Spinal cord (tissue), 10 donors: ENCODE results near the gene BLNK. TPM values are rescaled to one million over a fixed set of nuclear protein-coding genes. Genes with fewer than 3 reads are reported as not detected.

Source experiments
- DNase-seq, 6 donors: peaks; one replicate each; pipeline versions ENCODE4 v3.0.0 to v3.0.0-alpha.2; 2013 to 2015; ENCODE audit warnings: low spot score in 6 of 6, low read depth in 4 of 6
- H3K27ac ChIP-seq: one replicate; pipeline ENCODE4 v1.5.1; 2013; ENCODE audit warnings: low read depth, low read length, control low read depth
- H3K27me3 ChIP-seq: one replicate; pipeline ENCODE4 v1.6.1; 2013; ENCODE audit warnings: low read length; ENCODE audit not compliant: control insufficient read depth, insufficient read depth
- H3K36me3 ChIP-seq: one replicate; pipeline ENCODE4 v1.6.1; 2013; ENCODE audit warnings: low read length; ENCODE audit not compliant: control insufficient read depth, insufficient read depth
- H3K4me1 ChIP-seq: one replicate; pipeline ENCODE4 v1.6.1; 2013; ENCODE audit warnings: low read length; ENCODE audit not compliant: control insufficient read depth, insufficient read depth
- H3K4me3 ChIP-seq: one replicate; pipeline ENCODE4 v1.5.1; 2013; ENCODE audit warnings: low read depth, low read length, control low read depth
- H3K9me3 ChIP-seq: one replicate; pipeline ENCODE4 v1.6.1; 2013; ENCODE audit warnings: low read length; ENCODE audit not compliant: control insufficient read depth, insufficient read depth
- WGBS: methylation state at CpG from one replicate; pipeline ENCODE4 v1.1.5; 2013; ENCODE audit warnings: missing lambda C conversion rate; ENCODE audit not compliant: insufficient coverage; 5-methylcytosine and 5-hydroxymethylcytosine counted together
- polyA plus RNA-seq, 2 donors: library from polyadenylated mRNA; unstranded; fragments of 120-200 nt; gene quantifications; one replicate each; pipeline ENCODE4 v1.2.1, GENCODE V29; 2013; ENCODE audit not compliant: insufficient read length in 2 of 2
- total RNA-seq, 2 donors: library from RNA; depleted of rRNA in 1 of 2; stranded (reverse); fragments of 120-200 nt in 1 of 2; fragments of >200 nt in 1 of 2; gene quantifications; one replicate each; pipeline versions ENCODE4 v1.2.3 to v1.2.4, GENCODE V29; 2013 to 2014
- donor health status: healthy.

Gene BLNK
- total and polyA plus RNA-seq, 4 donors: 4.8 to 7.7 (median 5.6) TPM

DNA sequence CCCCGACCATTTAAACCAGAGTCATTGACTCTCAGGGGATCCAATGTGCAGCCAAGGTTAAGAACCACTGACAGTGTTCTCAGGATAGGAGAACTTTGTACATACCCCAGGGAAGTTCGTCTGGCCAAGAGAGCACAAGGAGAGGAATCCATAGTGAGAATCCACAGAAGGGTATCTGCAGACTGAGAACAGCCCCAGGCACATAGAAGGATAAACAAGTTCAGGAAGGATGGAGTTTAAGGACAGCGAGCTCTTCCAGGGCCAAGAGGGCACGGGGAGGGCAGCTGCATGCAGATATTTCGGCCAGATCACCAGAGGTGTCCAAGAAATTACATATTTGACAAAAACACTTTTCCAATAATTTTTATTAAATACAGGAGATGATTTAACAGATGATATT, 16.4 kb downstream of the BLNK start:
- no peaks in the 10 kb centered on the region for H3K9me3 ChIP-seq
- H3K27ac ChIP-seq: no peak overlapping the region
- WGBS: 83% methylated on average over 3 of the region's 5 CpGs
- H3K36me3 ChIP-seq: no peaks in the 10 kb centered on the region
- DNase-seq: no peak
- H3K4me3 ChIP-seq: no peak overlapping the region
- no peaks in the 10 kb centered on the region for H3K4me1 ChIP-seq
- no peaks in the 10 kb centered on the region for H3K27me3 ChIP-seq

DNA sequence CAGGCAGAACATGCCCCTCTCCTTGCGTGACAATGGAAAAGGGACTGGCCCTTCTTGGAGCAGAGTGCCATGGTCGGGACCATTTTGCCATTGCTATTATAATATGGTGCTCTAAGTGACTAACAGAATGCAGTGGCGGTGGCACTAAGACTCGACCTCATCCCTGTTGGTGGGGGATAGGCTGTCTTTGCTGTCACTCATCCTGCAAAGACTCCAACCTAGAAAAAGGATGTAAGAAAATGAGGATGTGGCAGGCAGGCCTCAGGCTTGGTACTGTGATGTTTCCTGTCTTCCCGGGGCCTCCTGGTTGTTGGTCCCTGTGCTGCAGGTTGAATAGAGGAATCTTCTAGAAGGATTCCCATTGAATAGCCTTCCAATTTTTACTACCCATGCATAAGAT, 18.6 kb downstream of the BLNK start:
- DNase-seq: no peak
- H3K4me3 ChIP-seq: no peak overlapping the region
- no peak overlapping the region for H3K27ac ChIP-seq
- WGBS: 92% methylated on average over 2 of the region's 5 CpGs
- no peaks in the 10 kb centered on the region for H3K27me3 ChIP-seq
- H3K9me3 ChIP-seq: no peaks in the 10 kb centered on the region
- H3K36me3 ChIP-seq: no peaks in the 10 kb centered on the region
- no peaks in the 10 kb centered on the region for H3K4me1 ChIP-seq

DNA sequence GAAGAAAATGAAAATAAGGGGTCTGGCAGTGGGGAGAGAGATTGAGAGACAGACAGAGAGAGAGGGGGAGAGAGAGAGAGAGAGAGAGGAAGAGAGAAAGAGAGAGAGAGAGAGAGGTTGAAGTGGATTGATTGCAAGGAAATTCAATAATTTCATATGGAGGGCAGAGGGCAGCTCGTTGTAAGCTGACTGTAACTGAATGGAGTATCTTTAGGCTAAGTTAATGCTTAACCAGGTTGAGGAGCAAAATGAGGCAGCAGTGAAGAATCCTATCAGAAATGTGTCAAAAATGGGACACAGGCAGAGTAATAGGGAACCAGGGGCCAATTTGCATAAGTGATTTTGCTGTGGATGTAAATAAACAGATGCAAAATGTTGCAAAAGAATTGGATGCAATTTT, 21.0 kb downstream of the BLNK start:
- 55% methylated on average over 1 of the region's 1 CpG for WGBS
- Histone ChIP-seq H3K9me3 (no peaks in the 10 kb centered on the region), H3K4me3 (no peak overlapping the region), H3K4me1 (no peaks in the 10 kb centered on the region), H3K27ac (no peak overlapping the region), H3K27me3 (no peaks in the 10 kb centered on the region), H3K36me3 (no peaks in the 10 kb centered on the region)
- peak in 1 of 6 donors; percentile 66 for DNase-seq

DNA sequence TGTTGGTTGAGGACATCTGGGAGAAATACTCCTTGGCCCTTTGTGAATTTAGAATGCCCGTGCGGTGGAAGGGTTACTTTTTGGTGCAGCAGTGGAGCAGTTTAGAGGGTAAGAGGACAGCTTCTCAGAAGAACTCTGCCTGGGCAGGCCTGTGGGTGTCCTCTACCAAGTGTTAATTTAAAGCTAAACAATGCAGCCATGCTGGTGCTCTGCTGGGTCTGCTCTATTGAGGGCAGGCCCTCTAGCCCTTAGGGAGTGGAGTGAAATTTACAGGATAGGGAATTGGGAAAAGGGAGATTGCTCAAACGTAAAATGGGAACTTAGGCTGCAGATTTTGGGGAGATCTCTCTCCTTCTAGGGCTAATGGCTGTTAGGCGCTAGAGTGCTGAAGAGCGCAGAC, 22.1 kb downstream of the BLNK start:
- no peak overlapping the region for H3K4me3 ChIP-seq
- no peaks in the 10 kb centered on the region for H3K9me3 ChIP-seq
- no peaks in the 10 kb centered on the region for H3K4me1 ChIP-seq
- 84% methylated on average over 5 of the region's 5 CpGs for WGBS
- H3K36me3 ChIP-seq: no peaks in the 10 kb centered on the region
- no peak for DNase-seq
- no peaks in the 10 kb centered on the region for H3K27me3 ChIP-seq
- H3K27ac ChIP-seq: no peak overlapping the region

DNA sequence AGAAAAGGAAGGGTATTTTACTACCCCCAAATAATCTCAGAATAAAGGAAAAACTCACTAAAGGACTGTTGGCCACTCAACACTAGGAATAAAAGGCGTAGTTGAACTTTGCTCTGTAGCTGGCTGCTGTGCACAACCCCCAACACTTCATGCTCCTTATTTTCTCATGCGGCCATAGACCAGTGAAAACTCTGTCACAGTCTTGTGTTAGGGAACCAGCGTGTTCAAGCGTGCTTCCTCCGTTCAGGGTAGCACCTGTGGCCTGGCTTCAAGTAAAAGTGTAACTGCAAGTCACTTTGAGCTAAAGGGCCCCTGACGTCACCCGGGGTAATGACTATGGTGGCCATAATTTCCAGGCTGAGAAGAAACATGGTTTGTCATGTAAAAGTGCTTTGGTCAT, 27.0 kb downstream of the BLNK start:
- no peak overlapping the region for H3K27ac ChIP-seq
- no peaks in the 10 kb centered on the region for H3K36me3 ChIP-seq
- no peaks in the 10 kb centered on the region for H3K9me3 ChIP-seq
- 85% methylated on average over 7 of the region's 7 CpGs for WGBS
- no peaks in the 10 kb centered on the region for H3K4me1 ChIP-seq
- no peak overlapping the region for H3K4me3 ChIP-seq
- DNase-seq: no peak
- no peaks in the 10 kb centered on the region for H3K27me3 ChIP-seq

DNA sequence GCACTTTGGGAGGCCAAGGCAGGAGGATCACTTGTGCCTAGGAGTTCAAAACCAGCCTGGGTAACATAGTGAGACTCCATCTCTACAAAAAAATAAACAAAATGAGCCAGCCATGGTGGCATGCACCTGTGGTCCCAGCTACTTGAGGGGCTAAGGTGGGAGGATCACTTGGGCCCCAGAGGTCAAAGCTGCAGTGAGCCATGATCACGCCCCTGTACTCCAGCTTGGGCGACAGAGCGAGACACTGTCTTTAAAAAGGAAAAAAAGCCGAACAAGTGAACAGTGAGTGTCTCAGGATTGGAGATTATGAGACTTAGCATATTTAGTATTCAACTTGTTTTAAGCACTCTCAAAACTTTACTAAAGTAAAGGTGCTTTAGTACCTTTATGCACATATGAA, 28.1 kb downstream of the BLNK start:
- Histone ChIP-seq H3K4me3 (no peak overlapping the region), H3K27me3 (no peaks in the 10 kb centered on the region), H3K27ac (no peak overlapping the region), H3K4me1 (no peaks in the 10 kb centered on the region), H3K9me3 (no peaks in the 10 kb centered on the region), H3K36me3 (no peaks in the 10 kb centered on the region)
- no CpG with 5 or more reads among the region's 4 CpGs for WGBS
- DNase-seq: no peak

DNA sequence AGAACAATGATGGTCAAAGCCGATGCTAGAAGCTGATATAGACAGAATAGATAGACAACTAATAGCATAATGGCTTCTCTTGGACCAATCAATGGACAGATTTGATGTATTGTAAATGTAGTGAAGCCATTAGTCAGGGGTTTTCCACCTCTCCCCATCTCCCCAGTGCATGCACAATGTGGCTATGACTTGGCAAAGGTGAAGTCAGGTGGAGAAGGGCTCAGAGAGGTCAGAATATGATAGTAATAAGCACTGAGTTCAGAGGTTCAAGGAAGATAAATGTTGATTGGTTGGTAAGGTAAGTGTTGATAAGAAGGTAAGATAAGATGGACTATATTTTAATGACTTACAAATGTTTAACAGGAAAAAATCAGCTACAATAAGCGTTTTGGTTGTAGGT, 28.5 kb downstream of the BLNK start:
- no peaks in the 10 kb centered on the region for H3K36me3 ChIP-seq
- no peak for DNase-seq
- WGBS: no CpG with 5 or more reads among the region's 2 CpGs
- no peaks in the 10 kb centered on the region for H3K4me1 ChIP-seq
- no peaks in the 10 kb centered on the region for H3K27me3 ChIP-seq
- no peak overlapping the region for H3K27ac ChIP-seq
- no peak overlapping the region for H3K4me3 ChIP-seq
- H3K9me3 ChIP-seq: no peaks in the 10 kb centered on the region

DNA sequence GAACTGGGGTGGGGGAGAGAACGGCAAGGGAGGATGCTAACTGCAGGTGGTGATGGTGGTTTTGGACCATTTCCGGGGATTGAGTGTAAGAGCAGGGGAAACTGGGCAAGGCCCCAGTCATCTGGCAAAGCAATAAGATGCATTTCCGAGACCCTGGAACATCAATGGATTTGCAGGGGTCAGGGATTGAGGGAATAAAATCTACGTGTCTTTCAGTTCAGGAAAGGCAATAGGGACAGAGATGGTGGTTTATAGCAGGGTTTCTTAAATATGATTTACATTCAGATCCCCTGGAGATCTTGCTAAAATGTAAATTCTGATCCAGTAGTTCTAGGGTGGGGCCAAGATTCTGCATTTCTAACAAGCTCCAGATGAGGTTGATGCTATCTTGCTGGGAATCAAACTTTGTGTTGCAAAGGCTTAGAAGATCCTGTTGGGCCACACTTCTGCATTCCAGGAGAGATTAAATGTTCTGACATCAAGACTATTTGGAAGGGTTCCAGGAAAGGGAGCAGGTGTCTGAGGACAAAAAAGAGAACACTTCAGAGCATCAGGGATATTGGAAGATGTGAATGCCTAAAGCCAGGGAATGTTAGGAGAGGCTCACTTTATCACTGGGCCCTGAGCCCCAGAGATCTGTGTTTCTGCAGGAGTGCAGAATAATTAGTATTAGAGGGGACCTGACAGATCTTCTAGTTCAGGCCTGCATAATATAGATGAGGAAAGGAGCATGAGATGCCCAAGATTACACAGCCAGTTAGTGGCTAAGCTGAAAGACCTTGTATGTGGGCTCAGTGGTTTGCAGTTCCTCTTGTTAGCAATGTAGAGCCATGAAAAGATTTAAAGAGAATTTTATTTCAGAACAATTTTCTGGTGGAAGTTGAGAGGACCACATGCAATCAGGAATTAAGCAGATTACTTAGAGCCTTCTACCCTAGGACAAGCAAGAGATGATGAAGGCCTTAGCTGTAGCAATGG, 32.4 kb downstream of the BLNK start:
- Histone ChIP-seq H3K27me3 (no peaks in the 10 kb centered on the region), H3K4me1 (no peaks in the 10 kb centered on the region), H3K27ac (no peak overlapping the region), H3K9me3 (no peaks in the 10 kb centered on the region), H3K4me3 (no peak overlapping the region), H3K36me3 (no peaks in the 10 kb centered on the region)
- DNase-seq: peak in 1 of 6 donors; percentile 26
- WGBS: 60% methylated on average over 4 of the region's 4 CpGs

DNA sequence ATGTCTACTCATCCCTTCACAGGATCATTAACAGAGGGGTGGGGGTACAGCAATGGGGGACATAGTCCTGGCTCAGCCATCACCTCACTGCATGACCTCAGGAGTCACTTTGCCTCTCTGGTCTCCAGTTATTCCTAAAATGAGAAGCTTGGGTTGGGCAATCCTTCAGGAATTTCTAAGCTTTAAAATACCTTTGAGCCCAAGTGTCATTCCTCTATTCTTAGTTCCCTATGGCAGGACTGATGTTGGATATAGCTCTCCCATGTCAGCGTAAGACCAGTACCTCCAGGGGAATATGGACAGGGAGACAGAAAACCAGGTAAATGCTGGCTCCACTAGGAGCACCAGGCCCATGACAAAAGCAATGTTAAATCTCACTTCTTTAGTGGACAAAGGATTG, 34.5 kb downstream of the BLNK start:
- Histone ChIP-seq H3K27me3 (no peaks in the 10 kb centered on the region), H3K27ac (no peak overlapping the region), H3K36me3 (no peaks in the 10 kb centered on the region), H3K9me3 (no peaks in the 10 kb centered on the region), H3K4me3 (no peak overlapping the region), H3K4me1 (no peaks in the 10 kb centered on the region)
- DNase-seq: no peak
- WGBS: 100% methylated on average over 1 of the region's 1 CpG

DNA sequence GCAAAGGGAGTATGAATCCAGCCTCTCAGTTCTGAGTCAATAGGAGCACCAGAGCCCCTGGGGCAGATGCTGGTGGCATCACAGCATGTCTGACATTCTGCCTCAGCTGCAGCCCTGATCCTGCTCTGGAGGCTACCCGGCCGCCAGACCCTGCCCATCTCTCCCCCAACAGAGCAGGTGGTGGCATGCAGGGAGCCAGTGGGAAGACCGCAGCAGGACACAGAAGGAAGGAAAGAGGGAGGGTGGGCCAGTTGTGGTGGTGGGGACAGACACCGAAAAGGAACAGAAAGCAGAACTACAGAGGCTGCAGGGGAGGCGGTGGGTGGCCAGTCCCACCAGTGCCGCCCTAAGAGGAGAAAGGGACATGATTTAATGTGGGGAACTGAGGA, 35.3 kb downstream of the BLNK start:
- Histone ChIP-seq H3K27ac (no peak overlapping the region), H3K27me3 (no peaks in the 10 kb centered on the region)
- 81% methylated on average over 3 of the region's 6 CpGs for WGBS

More for the DNA sequence above, 35.3 kb downstream of the BLNK start:
- no peaks in the 10 kb centered on the region for H3K4me1 ChIP-seq
- no peaks in the 10 kb centered on the region for H3K9me3 ChIP-seq
- no peak overlapping the region for H3K4me3 ChIP-seq
- no peaks in the 10 kb centered on the region for H3K36me3 ChIP-seq
- no peak for DNase-seq
